Measurements from ENCODE around the gene KRT85. TPM values are rescaled to one million over a fixed set of nuclear protein-coding genes. Genes with fewer than 3 reads are reported as not detected.

The KRT85 gene
- polyA plus RNA-seq, 1 donor (not counting 4 experiments of a cell fraction or from before 2014, with no cell fraction given): not detected

GRCh38 chr12:52369211-52369610, 1.9 kb upstream of the KRT85 start:
- H3K9me1 ChIP-seq (ENCODE audit: control insufficient read depth, extremely low read depth, insufficient read depth, low read length): no peaks in the 10 kb centered on the region
- no peak overlapping the region for H2AFZ ChIP-seq (ENCODE audit: control insufficient read depth, low read length)
- no peak overlapping the region for H3K27ac ChIP-seq (ENCODE audit: control insufficient read depth, insufficient read depth, low read length)
- TF ChIP-seq CTCF (optimal IDR thresholded peaks at IDR 0.05 in 1 of 3, IDR thresholded peaks at IDR 0.05 in 1 of 3, conservative IDR thresholded peaks at IDR 0.05 in 1 of 3; ENCODE audit: extremely low read depth in 1 of 3, insufficient read depth in 2 of 3, low read length in 3 of 3): no peak
- TF ChIP-seq EZH2 (IDR thresholded peaks at IDR 0.05; ENCODE audit: low read length): no peak
- H3K27me3 ChIP-seq (ENCODE audit: control insufficient read depth, extremely low read depth, insufficient read depth, low read length): peaks cover 12% of the 10 kb centered on the region
- no peaks in the 10 kb centered on the region for H3K4me1 ChIP-seq (ENCODE audit: control insufficient read depth, extremely low read depth, insufficient read depth, low read length)
- no peak overlapping the region for H3K4me2 ChIP-seq (ENCODE audit: control insufficient read depth, extremely low read depth, insufficient read depth, low read depth, low read length)
- H4K20me1 ChIP-seq (ENCODE audit: control insufficient read depth, extremely low read depth, insufficient read depth, low read length): no peaks in the 10 kb centered on the region
- DNase-seq (ENCODE audit: low read depth, low spot score) (no peak), FAIRE-seq (no peak)
- H3K79me2 ChIP-seq (ENCODE audit: control insufficient read depth, insufficient read depth, low read length): no peaks in the 10 kb centered on the region
- H3K9me3 ChIP-seq (ENCODE audit: control insufficient read depth, low read depth, low read length): no peaks in the 10 kb centered on the region
- H3K36me3 ChIP-seq (ENCODE audit: control insufficient read depth in 2 of 2, extremely low read depth in 1 of 2, insufficient read depth in 2 of 2, low read length in 2 of 2): no peaks in the 10 kb centered on the region
- H3K9ac ChIP-seq (ENCODE audit: control insufficient read depth, extremely low read depth, insufficient read depth, low read length): no peak overlapping the region
- dilution Hi-C loops (cut with MboI; ENCODE audit: extremely low pct_ligation_motif_present, low sequenced_read_pairs): no loop called here
- no peak overlapping the region for H3K4me3 ChIP-seq (ENCODE audit: control insufficient read depth in 2 of 3, extremely low read depth in 1 of 3, insufficient read depth in 2 of 3, low read depth in 1 of 3, low read length in 3 of 3)

GRCh38 chr12:52368508-52368907, 1.2 kb upstream of the KRT85 start:
- H3K4me1 ChIP-seq (ENCODE audit: control insufficient read depth, extremely low read depth, insufficient read depth, low read length): no peaks in the 10 kb centered on the region
- no peak overlapping the region for H2AFZ ChIP-seq (ENCODE audit: control insufficient read depth, low read length)
- dilution Hi-C loops (cut with MboI; ENCODE audit: extremely low pct_ligation_motif_present, low sequenced_read_pairs): no loop called here
- DNase-seq (ENCODE audit: low read depth, low spot score) (no peak), FAIRE-seq (peak; percentile 34)
- H3K36me3 ChIP-seq (ENCODE audit: control insufficient read depth in 2 of 2, extremely low read depth in 1 of 2, insufficient read depth in 2 of 2, low read length in 2 of 2): no peaks in the 10 kb centered on the region
- no peak overlapping the region for H3K4me3 ChIP-seq (ENCODE audit: control insufficient read depth in 2 of 3, extremely low read depth in 1 of 3, insufficient read depth in 2 of 3, low read depth in 1 of 3, low read length in 3 of 3)
- H3K4me2 ChIP-seq (ENCODE audit: control insufficient read depth, extremely low read depth, insufficient read depth, low read depth, low read length): no peak overlapping the region
- no peaks in the 10 kb centered on the region for H3K9me3 ChIP-seq (ENCODE audit: control insufficient read depth, low read depth, low read length)
- no peaks in the 10 kb centered on the region for H3K9me1 ChIP-seq (ENCODE audit: control insufficient read depth, extremely low read depth, insufficient read depth, low read length)
- H3K79me2 ChIP-seq (ENCODE audit: control insufficient read depth, insufficient read depth, low read length): no peaks in the 10 kb centered on the region
- H4K20me1 ChIP-seq (ENCODE audit: control insufficient read depth, extremely low read depth, insufficient read depth, low read length): no peaks in the 10 kb centered on the region
- peaks cover 12% of the 10 kb centered on the region for H3K27me3 ChIP-seq (ENCODE audit: control insufficient read depth, extremely low read depth, insufficient read depth, low read length)
- H3K9ac ChIP-seq (ENCODE audit: control insufficient read depth, extremely low read depth, insufficient read depth, low read length): no peak overlapping the region
- H3K27ac ChIP-seq (ENCODE audit: control insufficient read depth, insufficient read depth, low read length): no peak overlapping the region
- peak in 1 of 3 experiments; percentile 41 for TF ChIP-seq CTCF (optimal IDR thresholded peaks at IDR 0.05 in 1 of 3, IDR thresholded peaks at IDR 0.05 in 1 of 3, conservative IDR thresholded peaks at IDR 0.05 in 1 of 3; ENCODE audit: extremely low read depth in 1 of 3, insufficient read depth in 2 of 3, low read length in 3 of 3)
- no peak for TF ChIP-seq EZH2 (IDR thresholded peaks at IDR 0.05; ENCODE audit: low read length)

Data from keratinocyte (primary cell).